Gastrocnemius medialis (tissue), 4 donors: ENCODE results near the gene PTPRN2. TPM values are rescaled to one million over a fixed set of nuclear protein-coding genes. Genes with fewer than 3 reads are reported as not detected.

Experiments
- ATAC-seq, 2 donors: fragments of 150-250 bp; one replicate each; pipeline ENCODE4 v1.9.1; 2016
- DNase-seq, 2 donors: peaks; one replicate each; pipeline ENCODE4 v3.0.0-alpha.2; 2019
- H3K27ac ChIP-seq, 4 donors: fragments of 200-600 bp; sonication (generic); 1 replicate in 1 of 4; 2 replicates in 3 of 4; pipeline ENCODE4 v1.5.1; 2016 to 2018; ENCODE audit warnings: mild to moderate bottlenecking in 2 of 4, moderate library complexity in 1 of 4
- H3K27me3 ChIP-seq, 3 donors: fragments of 200-600 bp; sonication (generic) in 2 of 3; 1 replicate in 1 of 3; 2 replicates in 2 of 3; pipeline versions ENCODE4 v1.5.1 to v1.6.0; 2016 to 2019; ENCODE audit warnings: mild to moderate bottlenecking in 1 of 3, moderate library complexity in 1 of 3
- H3K36me3 ChIP-seq, 2 donors: fragments of 200-600 bp; sonication (generic) in 1 of 2; one replicate each; pipeline ENCODE4 v1.5.1; 2017 to 2018
- H3K4me1 ChIP-seq, 2 donors: fragments of 200-600 bp; sonication (generic) in 1 of 2; one replicate each; pipeline ENCODE4 v1.5.1; 2016 to 2017; ENCODE audit warnings: mild to moderate bottlenecking in 2 of 2
- H3K4me3 ChIP-seq, 4 donors: fragments of 200-600 bp; sonication (generic) in 3 of 4; 1 replicate in 1 of 4; 2 replicates in 3 of 4; pipeline ENCODE4 v1.5.1; 2016 to 2019; ENCODE audit warnings: mild to moderate bottlenecking in 2 of 4
- H3K9me3 ChIP-seq, 3 donors: fragments of 200-600 bp; sonication (generic) in 2 of 3; 1 replicate in 1 of 3; 2 replicates in 2 of 3; pipeline ENCODE4 v1.5.1; 2016 to 2019
- POLR2A ChIP-seq, 2 donors: fragments of 450-650 bp; IDR thresholded peaks; one replicate each; pipeline ENCODE4 v1.6.1; 2017; ENCODE audit warnings: antibody characterized with exemption in 2 of 2, mild to moderate bottlenecking in 2 of 2, moderate library complexity in 2 of 2
- in situ Hi-C, 4 donors: fragments of 200-750 bp; cut with MboI; loops; one replicate each; pipeline versions ENCODE4 v1.15.0 to v1.8.0; 2017; ENCODE audit warnings: low sequenced_read_pairs in 4 of 4
- intact Hi-C: fragments of 100-400 bp; cut with DNase I; formaldehyde crosslinking; loops from one replicate; pipeline ENCODE4 v1.15.1; 2023; ENCODE audit warnings: low total_unique reads
- total RNA-seq, 4 donors: library from RNA; depleted of rRNA; stranded (reverse); fragments of >200 nt; gene quantifications; one replicate each; pipeline versions ENCODE4 v1.1.0 to v1.2.3, GENCODE V29; 2016
- TF ChIP-seq, protein P1 (sequence below), 5 experiments: fragments of 450-650 bp in 3 of 5; fragments of 200-600 bp in 2 of 5; sonication (generic) in 2 of 5; IDR thresholded peaks in 4 of 5; conservative IDR thresholded peaks in 1 of 5; 1 replicate in 4 of 5; 2 replicates in 1 of 5; pipeline ENCODE4 v1.5.1; 2016 to 2019; ENCODE audit warnings: antibody characterized with exemption in 5 of 5, mild to moderate bottlenecking in 3 of 5, moderate library complexity in 3 of 5

The PTPRN2 gene
- total RNA-seq, 4 donors from 2014 or later = 0.66 to 0.85 (median 0.81) TPM

DNA sequence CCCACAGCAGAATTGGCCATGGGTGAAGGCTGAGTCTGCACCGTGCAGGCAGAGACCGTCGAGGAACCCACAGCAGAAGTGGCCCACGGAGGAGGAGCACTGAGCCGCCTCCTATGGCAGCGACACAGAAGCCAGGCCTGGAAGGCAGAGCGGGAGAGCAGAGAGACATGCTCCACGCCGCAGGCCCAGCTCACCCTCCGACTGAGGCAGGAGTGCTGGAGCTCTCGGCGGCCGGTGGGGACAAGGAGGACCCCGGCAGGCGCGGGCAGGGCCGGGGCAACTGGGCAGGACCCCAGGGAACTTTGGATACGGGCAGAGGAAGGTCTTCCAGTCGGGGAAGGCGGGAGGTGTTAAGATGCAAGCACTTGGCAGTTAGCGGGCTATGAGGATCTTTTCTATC is 830.4 kb downstream of the PTPRN2 start:
- no peak overlapping the region for H3K4me3 ChIP-seq
- H3K9me3 ChIP-seq = no peaks in the 10 kb centered on the region
- intact Hi-C loops = no loop called here
- no peaks in the 10 kb centered on the region for H3K4me1 ChIP-seq
- no peak overlapping the region for H3K27ac ChIP-seq
- no peak for DNase-seq
- H3K36me3 ChIP-seq = no peaks in the 10 kb centered on the region
- H3K27me3 ChIP-seq = peaks cover 0 to 3% (median 0%) of the 10 kb centered on the region in 3 donors
- no peak for TF ChIP-seq POLR2A (IDR thresholded peaks at IDR 0.05)
- TF ChIP-seq, protein P1, sequence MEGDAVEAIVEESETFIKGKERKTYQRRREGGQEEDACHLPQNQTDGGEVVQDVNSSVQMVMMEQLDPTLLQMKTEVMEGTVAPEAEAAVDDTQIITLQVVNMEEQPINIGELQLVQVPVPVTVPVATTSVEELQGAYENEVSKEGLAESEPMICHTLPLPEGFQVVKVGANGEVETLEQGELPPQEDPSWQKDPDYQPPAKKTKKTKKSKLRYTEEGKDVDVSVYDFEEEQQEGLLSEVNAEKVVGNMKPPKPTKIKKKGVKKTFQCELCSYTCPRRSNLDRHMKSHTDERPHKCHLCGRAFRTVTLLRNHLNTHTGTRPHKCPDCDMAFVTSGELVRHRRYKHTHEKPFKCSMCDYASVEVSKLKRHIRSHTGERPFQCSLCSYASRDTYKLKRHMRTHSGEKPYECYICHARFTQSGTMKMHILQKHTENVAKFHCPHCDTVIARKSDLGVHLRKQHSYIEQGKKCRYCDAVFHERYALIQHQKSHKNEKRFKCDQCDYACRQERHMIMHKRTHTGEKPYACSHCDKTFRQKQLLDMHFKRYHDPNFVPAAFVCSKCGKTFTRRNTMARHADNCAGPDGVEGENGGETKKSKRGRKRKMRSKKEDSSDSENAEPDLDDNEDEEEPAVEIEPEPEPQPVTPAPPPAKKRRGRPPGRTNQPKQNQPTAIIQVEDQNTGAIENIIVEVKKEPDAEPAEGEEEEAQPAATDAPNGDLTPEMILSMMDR (IDR thresholded peaks at IDR 0.05 in 4 of 5, conservative IDR thresholded peaks at IDR 0.05 in 1 of 5) = no peak
- in situ Hi-C loops = no loop called here
- no peak for ATAC-seq

DNA sequence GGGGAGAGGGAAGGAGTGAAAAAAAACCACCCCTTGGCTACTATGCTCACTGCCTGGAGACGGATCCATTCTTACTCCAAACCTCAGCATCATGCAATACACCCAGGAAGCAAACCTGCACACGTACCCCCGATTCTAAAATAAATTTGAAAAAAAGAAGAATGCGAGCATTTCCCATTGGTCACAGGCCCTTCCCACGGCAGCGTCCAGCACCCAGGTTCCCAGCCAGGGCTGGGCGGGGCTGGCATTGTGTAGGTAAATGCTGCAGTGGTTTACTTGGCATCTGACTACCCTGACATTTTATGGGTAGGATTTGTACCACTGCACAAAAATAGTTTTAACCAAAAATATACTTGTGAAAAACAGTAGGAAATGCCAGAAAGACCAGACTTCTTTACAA is 831.9 kb downstream of the PTPRN2 start:
- peaks cover 0 to 3% (median 0%) of the 10 kb centered on the region in 3 donors for H3K27me3 ChIP-seq
- ATAC-seq (no peak), DNase-seq (no peak)
- H3K36me3 ChIP-seq = no peaks in the 10 kb centered on the region
- no peaks in the 10 kb centered on the region for H3K4me1 ChIP-seq
- TF ChIP-seq POLR2A (IDR thresholded peaks at IDR 0.05) = no peak
- TF ChIP-seq, protein P1 (IDR thresholded peaks at IDR 0.05 in 4 of 5, conservative IDR thresholded peaks at IDR 0.05 in 1 of 5) = no peak
- H3K4me3 ChIP-seq = no peak overlapping the region
- no peak overlapping the region for H3K27ac ChIP-seq
- in situ Hi-C loops (no loop called here), intact Hi-C loops (no loop called here)
- no peaks in the 10 kb centered on the region for H3K9me3 ChIP-seq

DNA sequence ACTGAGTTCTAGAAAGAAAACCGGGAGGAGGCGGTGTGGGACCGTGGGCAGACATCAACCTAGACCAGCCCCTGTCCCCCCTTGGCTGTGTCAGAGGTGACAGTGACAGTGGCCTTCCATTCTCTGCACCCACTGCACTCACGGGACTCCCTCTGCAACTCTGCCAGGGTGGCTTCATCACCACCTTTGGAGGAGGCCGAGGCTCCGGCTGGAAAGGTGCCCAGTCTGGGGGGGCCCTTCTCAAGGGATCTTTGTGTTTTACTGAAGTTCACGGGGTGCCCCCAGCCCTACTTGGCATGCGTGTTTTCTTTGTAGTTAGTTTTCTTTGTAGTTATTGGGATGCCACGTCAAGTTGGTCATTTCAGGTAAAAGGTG is 833.2 kb downstream of the PTPRN2 start:
- no peak for TF ChIP-seq POLR2A (IDR thresholded peaks at IDR 0.05)
- TF ChIP-seq, protein P1 (IDR thresholded peaks at IDR 0.05 in 4 of 5, conservative IDR thresholded peaks at IDR 0.05 in 1 of 5) = no peak
- H3K4me1 ChIP-seq = no peaks in the 10 kb centered on the region
- no peak overlapping the region for H3K27ac ChIP-seq
- H3K27me3 ChIP-seq = peaks cover 0 to 3% (median 0%) of the 10 kb centered on the region in 3 donors
- no peaks in the 10 kb centered on the region for H3K9me3 ChIP-seq
- H3K4me3 ChIP-seq = no peak overlapping the region
- no peaks in the 10 kb centered on the region for H3K36me3 ChIP-seq
- ATAC-seq = no peak
- in situ Hi-C loops = no loop called here
- no peak for DNase-seq
- intact Hi-C loops = no loop called here

DNA sequence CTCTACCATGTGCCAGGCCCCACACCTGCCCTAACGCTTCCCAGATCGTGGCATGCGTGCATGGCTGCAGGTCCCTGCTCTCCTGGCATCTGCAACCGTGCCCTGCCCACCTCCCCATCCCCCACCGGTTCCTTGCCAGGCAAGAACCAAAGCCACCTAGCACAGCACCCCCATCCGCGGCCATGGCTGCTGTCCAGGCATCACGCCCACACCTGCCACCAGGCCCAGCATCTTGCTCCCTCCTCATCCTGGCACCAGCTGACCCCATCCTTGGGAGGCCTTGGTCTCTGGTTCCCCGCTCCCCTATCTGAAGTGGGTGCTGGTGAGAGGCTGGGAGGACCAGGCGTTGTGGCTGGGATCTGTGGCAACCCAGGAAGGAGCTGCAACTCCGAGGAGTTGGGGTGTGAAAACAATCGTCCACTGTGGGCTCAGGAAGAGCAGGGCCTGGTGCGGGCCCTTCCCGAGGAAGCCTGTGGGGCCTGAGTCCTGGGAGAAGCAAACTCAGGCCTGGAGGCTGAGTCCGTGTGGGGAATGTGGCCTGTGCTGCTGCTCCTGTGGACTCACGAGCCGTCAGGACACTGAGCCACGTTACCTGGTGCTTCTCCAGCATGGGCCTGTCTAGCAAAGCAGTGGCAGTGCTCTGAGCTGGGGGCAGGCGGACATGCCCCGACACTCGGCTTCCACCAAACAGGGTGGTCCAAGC is 833.8 kb downstream of the PTPRN2 start:
- in situ Hi-C loops = no loop called here

More for the DNA sequence above, 833.8 kb downstream of the PTPRN2 start:
- Histone ChIP-seq H3K4me1 (no peaks in the 10 kb centered on the region), H3K4me3 (no peak overlapping the region), H3K27ac (no peak overlapping the region), H3K36me3 (no peaks in the 10 kb centered on the region), H3K27me3 (peaks cover 0 to 3% (median 0%) of the 10 kb centered on the region in 3 donors), H3K9me3 (no peaks in the 10 kb centered on the region)
- TF ChIP-seq POLR2A (IDR thresholded peaks at IDR 0.05) = no peak
- TF ChIP-seq, protein P1 (IDR thresholded peaks at IDR 0.05 in 4 of 5, conservative IDR thresholded peaks at IDR 0.05 in 1 of 5) = no peak
- ATAC-seq (no peak), DNase-seq (no peak)
- intact Hi-C loops = no loop called here
